Loucy (cell line): ENCODE results near the gene CADM1.

Source experiments
- H2AFZ ChIP-seq: fragments of 200-600 bp; sonication (generic); 2 replicates; pipeline ENCODE4 v1.6.0; 2016; ENCODE audit warnings: antibody characterized with exemption, mild to moderate bottlenecking, low read length, moderate library complexity
- H3F3A ChIP-seq: fragments of 200-600 bp; 2 replicates; pipeline ENCODE4 v1.6.0; 2016; ENCODE audit warnings: antibody characterized with exemption, low read depth, mild to moderate bottlenecking
- H3K27me3 ChIP-seq: fragments of 200-600 bp; sonication (generic); 2 replicates; pipeline ENCODE4 v1.6.1; 2014; ENCODE audit warnings: low read length, mild to moderate bottlenecking; ENCODE audit not compliant: insufficient read depth, poor library complexity, severe bottlenecking
- H3K36me3 ChIP-seq: fragments of 200-600 bp; sonication (generic); 2 replicates; pipeline ENCODE4 v1.6.1; 2016; ENCODE audit warnings: low read length; ENCODE audit not compliant: insufficient read depth
- H3K4me1 ChIP-seq: fragments of 200-600 bp; sonication (generic); 2 replicates; pipeline ENCODE4 v1.5.1; 2014; ENCODE audit warnings: low read length, mild to moderate bottlenecking; ENCODE audit not compliant: insufficient read depth, poor library complexity, severe bottlenecking
- H3K4me2 ChIP-seq: fragments of 200-600 bp; sonication (generic); 2 replicates; pipeline ENCODE4 v1.6.0; 2014; ENCODE audit warnings: antibody characterized with exemption, low read length, low read depth, mild to moderate bottlenecking; ENCODE audit not compliant: poor library complexity, severe bottlenecking
- H3K4me3 ChIP-seq: fragments of 200-600 bp; sonication (generic); 2 replicates; pipeline ENCODE4 v1.5.1; 2014; ENCODE audit warnings: low read length, mild to moderate bottlenecking, mixed read lengths; ENCODE audit not compliant: poor library complexity, severe bottlenecking
- H3K79me2 ChIP-seq: fragments of 200-600 bp; sonication (generic); 2 replicates; pipeline ENCODE4 v1.6.1; 2014; ENCODE audit warnings: low read length; ENCODE audit not compliant: insufficient read depth
- H3K9ac ChIP-seq: fragments of 200-600 bp; sonication (generic); 2 replicates; pipeline ENCODE4 v1.6.0; 2014; ENCODE audit warnings: mild to moderate bottlenecking, low read depth, low read length, moderate library complexity; ENCODE audit not compliant: poor library complexity, severe bottlenecking
- H3K9me2 ChIP-seq: fragments of 200-600 bp; sonication (generic); replicated peaks from 2 replicates; pipeline ENCODE4 v1.6.1; 2016; ENCODE audit warnings: low read depth, low read length, mixed read lengths
- H3K9me3 ChIP-seq: fragments of 200-600 bp; sonication (generic); 2 replicates; pipeline ENCODE4 v1.6.1; 2014; ENCODE audit warnings: mild to moderate bottlenecking, antibody characterized with exemption, low read length, low read depth; ENCODE audit not compliant: insufficient read depth
- H4K20me1 ChIP-seq: fragments of 200-600 bp; sonication (generic); 2 replicates; pipeline ENCODE4 v1.6.0; 2014; ENCODE audit warnings: antibody characterized with exemption, low read length, mild to moderate bottlenecking; ENCODE audit not compliant: insufficient read depth, poor library complexity, severe bottlenecking
- CTCF ChIP-seq: fragments of 200-600 bp; sonication (generic); conservative IDR thresholded peaks from 2 replicates; pipeline ENCODE4 v1.5.1; 2014; ENCODE audit warnings: mild to moderate bottlenecking, antibody characterized with exemption, low read length
- EZH2phosphoT487 ChIP-seq: fragments of 200-600 bp; IDR thresholded peaks from 2 replicates; pipeline ENCODE4 v1.6.1; 2018; ENCODE audit warnings: antibody characterized with exemption, mild to moderate bottlenecking, moderate library complexity, borderline replicate concordance

The CADM1 gene

GRCh38 chr11:115146425-115146824 is 357.8 kb downstream of the CADM1 start:
- TF ChIP-seq CTCF: no peak
- TF ChIP-seq EZH2phosphoT487: no peak
- H3K4me2 ChIP-seq: no peak overlapping the region
- H3F3A ChIP-seq: no peaks in the 10 kb centered on the region
- no peaks in the 10 kb centered on the region for H3K79me2 ChIP-seq
- H3K9ac ChIP-seq: no peak overlapping the region
- no peaks in the 10 kb centered on the region for H3K9me3 ChIP-seq
- no peaks in the 10 kb centered on the region for H3K4me1 ChIP-seq
- no peak overlapping the region for H2AFZ ChIP-seq
- no peak overlapping the region for H3K4me3 ChIP-seq
- H3K9me2 ChIP-seq: no peaks in the 10 kb centered on the region
- no peaks in the 10 kb centered on the region for H3K27me3 ChIP-seq
- H3K36me3 ChIP-seq: no peaks in the 10 kb centered on the region
- H4K20me1 ChIP-seq: no peaks in the 10 kb centered on the region

DNA sequence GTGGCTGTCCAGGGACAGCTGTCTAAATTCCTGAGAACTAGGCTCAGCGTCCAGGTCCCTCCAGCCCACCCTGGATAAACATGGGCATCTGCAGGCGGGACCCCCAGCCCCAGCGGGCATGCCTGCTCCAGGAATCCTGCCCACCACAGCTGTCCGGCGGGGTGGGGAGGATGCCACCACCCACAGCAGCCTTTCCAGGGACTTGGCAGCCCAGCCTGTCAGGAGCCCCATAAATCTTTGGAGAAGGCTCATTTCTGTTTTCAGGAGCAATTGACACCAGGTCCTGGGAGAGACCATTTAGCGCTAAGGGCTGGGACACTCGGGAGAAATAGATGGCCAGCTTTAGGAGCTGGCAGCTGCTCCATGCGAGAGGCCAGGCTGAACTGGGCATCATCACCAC is 358.9 kb downstream of the CADM1 start:
- Histone ChIP-seq H3K27me3 (no peaks in the 10 kb centered on the region), H3F3A (no peaks in the 10 kb centered on the region), H3K36me3 (no peaks in the 10 kb centered on the region), H3K4me1 (no peaks in the 10 kb centered on the region), H2AFZ (no peak overlapping the region), H3K79me2 (no peaks in the 10 kb centered on the region), H3K4me2 (no peak overlapping the region), H3K9me3 (no peaks in the 10 kb centered on the region), H3K9me2 (no peaks in the 10 kb centered on the region), H3K9ac (no peak overlapping the region), H3K4me3 (no peak overlapping the region), H4K20me1 (no peaks in the 10 kb centered on the region)
- TF ChIP-seq CTCF: no peak
- TF ChIP-seq EZH2phosphoT487: no peak

DNA sequence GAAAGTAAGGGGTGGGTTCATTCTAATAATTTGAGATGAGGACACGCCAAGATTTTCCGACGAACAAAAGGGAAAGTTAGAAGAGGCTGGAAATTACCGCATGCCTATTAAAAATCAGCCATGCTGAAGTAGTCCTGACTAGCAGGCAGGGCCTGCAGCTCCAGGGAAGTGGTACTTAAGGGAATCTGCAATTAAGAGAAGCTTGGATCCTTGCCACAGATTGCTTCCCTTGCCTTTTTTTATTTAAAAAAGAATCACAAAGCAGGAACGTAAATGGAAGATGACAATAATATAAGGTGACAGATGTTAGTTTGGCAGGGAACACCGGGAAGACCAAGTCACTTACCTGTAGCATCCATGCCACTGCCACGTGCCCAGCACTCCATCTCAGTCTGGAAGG is 359.3 kb downstream of the CADM1 start:
- Histone ChIP-seq H3K4me2 (no peak overlapping the region), H3K4me1 (no peaks in the 10 kb centered on the region), H3K9me2 (no peaks in the 10 kb centered on the region), H4K20me1 (no peaks in the 10 kb centered on the region), H2AFZ (no peak overlapping the region), H3K36me3 (no peaks in the 10 kb centered on the region), H3F3A (no peaks in the 10 kb centered on the region), H3K9me3 (no peaks in the 10 kb centered on the region), H3K27me3 (no peaks in the 10 kb centered on the region), H3K9ac (no peak overlapping the region), H3K4me3 (no peak overlapping the region), H3K79me2 (no peaks in the 10 kb centered on the region)
- no peak for TF ChIP-seq EZH2phosphoT487
- no peak for TF ChIP-seq CTCF
